GM12892 (cell line): Measurements from ENCODE around the gene ANKFY1.

Experiments used
- POLR2A ChIP-seq: IDR thresholded peaks from 2 replicates; pipeline ENCODE4 v1.6.1; 2011; ENCODE audit warnings: low read depth, low read length, control low read depth
- POLR2AphosphoS5 ChIP-seq: IDR thresholded peaks from 2 replicates; pipeline ENCODE4 v1.6.1; 2011; ENCODE audit warnings: low read depth, low read length, control low read depth
- TAF1 ChIP-seq: IDR thresholded peaks from 2 replicates; pipeline ENCODE4 v1.6.1; 2011; ENCODE audit warnings: low read depth, mild to moderate bottlenecking, control low read depth, low read length, borderline replicate concordance

DNA sequence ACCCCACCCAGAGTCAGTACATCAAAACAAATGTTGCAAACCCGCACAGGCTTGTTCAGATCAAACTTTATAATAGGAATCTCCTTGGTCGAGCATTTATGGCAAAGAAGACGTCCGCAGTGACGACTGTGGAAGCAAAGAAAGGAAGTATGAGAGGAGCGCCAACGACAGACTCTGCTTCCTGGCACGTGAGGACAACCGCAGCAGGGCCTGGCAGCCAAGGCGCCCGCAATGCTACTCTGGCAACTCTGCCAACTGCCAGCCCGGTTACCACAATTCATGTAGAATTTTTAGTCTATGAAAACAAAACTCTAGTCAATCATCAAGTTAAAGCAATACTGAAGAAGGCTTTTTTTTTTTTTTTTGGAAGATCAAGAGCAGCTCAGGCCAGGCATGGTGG is 96.0 kb downstream of the ANKFY1 start:
- no peak for TF ChIP-seq POLR2A
- TF ChIP-seq TAF1 = no peak
- TF ChIP-seq POLR2AphosphoS5 = no peak
